HFF-Myc (cell line): ENCODE data around the gene PPM1D.
A peak's percentile ranks its signal among the peaks of the same experiment; 100 is the strongest.

Source experiments
- DNase-seq: peaks from one replicate; pipeline ENCODE4 v3.0.0-alpha.2; 2011; ENCODE audit warnings: low read depth; ENCODE audit errors: extremely low read depth
- H3K4me3 ChIP-seq: replicated peaks from 2 replicates; pipeline ENCODE4 v1.5.1; 2011; ENCODE audit warnings: low read depth, mild to moderate bottlenecking, control low read depth, low read length
- TF ChIP-seq, protein P1 (sequence below): IDR thresholded peaks from 2 replicates; pipeline ENCODE4 v1.5.1; 2012; ENCODE audit warnings: mild to moderate bottlenecking, low read depth, low read length, control low read depth; ENCODE audit errors: missing control alignments

PPM1D gene

DNA sequence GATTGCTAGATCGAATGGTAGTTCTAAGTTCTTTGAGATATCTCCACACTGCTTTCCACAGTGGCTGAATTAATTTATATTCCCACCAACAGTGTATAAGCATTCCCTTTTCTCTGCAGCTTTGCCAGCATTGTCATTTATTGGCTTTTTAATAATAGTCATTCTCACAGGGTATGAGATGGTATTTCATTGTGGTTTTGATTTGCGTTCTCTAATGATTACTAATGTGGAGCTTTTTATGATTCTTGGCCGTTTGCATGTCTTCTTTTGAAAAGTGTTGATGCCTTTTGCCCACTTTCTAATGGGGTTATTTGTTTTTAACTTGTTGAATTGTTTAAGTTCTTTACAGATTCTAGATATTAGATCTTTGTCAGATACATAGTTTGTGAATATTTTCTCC lies 41.1 kb downstream of the PPM1D start:
- no peak for DNase-seq
- TF ChIP-seq, protein P1, sequence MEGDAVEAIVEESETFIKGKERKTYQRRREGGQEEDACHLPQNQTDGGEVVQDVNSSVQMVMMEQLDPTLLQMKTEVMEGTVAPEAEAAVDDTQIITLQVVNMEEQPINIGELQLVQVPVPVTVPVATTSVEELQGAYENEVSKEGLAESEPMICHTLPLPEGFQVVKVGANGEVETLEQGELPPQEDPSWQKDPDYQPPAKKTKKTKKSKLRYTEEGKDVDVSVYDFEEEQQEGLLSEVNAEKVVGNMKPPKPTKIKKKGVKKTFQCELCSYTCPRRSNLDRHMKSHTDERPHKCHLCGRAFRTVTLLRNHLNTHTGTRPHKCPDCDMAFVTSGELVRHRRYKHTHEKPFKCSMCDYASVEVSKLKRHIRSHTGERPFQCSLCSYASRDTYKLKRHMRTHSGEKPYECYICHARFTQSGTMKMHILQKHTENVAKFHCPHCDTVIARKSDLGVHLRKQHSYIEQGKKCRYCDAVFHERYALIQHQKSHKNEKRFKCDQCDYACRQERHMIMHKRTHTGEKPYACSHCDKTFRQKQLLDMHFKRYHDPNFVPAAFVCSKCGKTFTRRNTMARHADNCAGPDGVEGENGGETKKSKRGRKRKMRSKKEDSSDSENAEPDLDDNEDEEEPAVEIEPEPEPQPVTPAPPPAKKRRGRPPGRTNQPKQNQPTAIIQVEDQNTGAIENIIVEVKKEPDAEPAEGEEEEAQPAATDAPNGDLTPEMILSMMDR = no peak
- no peak overlapping the region for H3K4me3 ChIP-seq

DNA sequence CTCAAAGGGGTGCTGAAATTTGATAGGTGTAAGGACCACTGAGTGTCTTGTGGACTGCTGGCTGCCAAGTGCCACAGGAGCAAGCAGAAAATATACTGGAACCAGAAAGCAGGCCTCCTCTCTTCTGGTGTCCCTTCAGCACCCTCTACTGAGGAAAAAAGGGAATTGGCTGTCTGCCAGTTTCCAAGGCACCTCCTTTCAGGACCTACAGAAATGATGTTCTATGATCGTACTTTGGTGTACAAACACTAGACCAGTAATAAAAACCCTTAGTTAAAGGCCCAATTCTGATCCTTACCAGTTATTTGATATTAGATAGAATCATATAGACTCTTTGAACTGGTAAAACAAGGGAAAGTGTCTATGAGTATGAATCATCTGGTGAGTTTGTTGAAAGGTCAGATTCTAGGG lies 41.8 kb downstream of the PPM1D start:
- TF ChIP-seq, protein P1 = peak; percentile 40
- no peak overlapping the region for H3K4me3 ChIP-seq
- DNase-seq = peak; percentile 51

DNA sequence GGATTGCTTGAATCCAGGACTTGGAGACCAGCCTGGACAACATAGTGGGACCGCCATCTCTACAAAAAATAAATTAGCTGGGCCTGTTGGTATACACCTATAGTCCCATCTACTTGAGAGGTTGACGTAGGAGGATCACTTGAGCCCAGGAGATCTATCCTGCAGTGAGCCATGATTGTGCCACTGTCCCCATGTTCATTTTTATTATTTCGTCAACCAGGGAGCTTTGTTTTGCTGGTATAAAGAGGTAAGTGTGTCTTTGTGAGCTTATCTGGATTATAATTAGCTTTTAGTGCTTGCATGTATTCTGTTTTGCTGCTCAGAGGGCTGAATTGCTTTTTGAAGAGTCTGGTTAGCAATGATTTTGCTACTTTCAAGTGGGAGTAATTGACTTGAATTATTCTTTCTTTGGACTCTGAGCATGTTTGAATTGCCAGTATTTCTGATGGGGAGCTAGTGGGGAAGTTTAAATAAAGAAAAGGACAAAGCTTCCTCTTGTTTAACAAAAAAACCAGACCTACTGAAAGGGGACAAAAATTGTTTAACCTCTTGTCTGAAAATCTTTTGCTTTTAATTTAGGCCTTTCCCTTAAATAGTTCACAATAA lies 46.0 kb downstream of the PPM1D start:
- no peak overlapping the region for H3K4me3 ChIP-seq
- TF ChIP-seq, protein P1 = no peak
- DNase-seq = no peak

DNA sequence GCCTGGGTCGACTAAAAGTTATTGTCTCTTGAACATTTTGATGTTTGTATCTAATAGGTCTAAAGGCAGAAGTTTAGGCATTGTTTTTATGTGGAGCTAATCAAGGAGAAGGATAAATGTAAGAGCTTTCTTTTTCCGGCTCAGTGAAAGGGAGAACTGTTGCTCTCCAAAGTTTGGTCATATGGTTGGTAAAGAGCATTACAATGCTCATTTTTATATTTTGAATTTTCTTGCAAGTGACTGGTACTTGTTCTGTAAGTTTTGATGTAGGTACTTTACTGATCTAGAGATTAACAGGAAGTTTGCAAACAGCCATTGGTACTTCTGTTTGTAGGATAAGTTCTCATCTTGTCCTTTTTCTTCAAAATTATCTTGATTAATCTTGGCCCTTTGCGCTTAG lies 46.7 kb downstream of the PPM1D start:
- TF ChIP-seq, protein P1 = no peak
- no peak overlapping the region for H3K4me3 ChIP-seq
- no peak for DNase-seq

DNA sequence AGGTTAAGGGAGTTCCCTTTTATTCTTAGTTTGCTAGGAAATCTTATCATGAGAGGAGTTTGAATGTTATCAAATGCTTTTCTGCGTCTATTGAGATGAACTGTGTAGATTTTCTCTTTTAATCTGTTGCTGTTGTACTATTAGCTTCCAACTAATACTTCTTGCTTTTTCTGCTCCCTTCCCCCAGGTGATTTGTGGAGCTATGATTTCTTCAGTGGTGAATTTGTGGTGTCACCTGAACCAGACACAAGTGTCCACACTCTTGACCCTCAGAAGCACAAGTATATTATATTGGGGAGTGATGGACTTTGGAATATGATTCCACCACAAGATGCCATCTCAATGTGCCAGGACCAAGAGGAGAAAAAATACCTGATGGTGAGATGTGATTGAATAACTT lies 47.7 kb downstream of the PPM1D start:
- H3K4me3 ChIP-seq = no peak overlapping the region
- DNase-seq = no peak
- TF ChIP-seq, protein P1 = no peak

DNA sequence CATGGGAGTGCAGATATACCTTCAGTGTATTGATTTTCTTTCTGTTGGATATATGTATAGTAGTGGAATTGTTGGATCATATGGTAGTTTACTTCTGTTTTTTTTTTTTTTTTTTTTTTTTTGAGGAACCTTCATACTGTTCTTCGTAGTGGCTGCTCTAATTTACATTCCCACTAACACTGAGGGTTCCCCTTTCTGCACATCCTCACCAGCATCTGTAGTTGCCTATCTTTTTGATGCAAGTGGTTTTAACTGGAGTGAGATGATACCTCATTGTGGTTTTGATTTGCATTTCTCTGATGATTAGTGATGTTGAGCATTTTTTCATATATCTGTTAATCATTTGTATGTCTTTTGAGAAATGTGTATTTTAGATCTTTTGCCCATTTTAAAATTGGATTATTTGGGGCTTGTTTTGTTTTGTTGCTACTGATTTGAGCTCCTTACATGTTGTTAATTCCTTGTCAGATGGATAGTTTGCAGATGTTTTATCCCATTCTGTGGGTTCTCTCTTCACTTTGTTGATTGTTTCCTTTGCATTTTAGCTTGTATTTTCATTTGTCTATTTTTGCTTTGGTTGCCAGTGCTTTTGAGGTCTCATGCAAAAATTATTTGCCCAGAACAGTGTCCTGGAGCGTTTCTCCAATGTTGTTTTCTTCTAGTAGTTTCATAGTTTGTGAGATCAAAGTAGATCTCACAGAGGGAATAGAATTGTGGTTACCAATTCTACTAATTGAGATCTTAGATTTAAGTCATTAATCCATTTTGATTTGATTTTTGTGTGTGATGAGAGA lies 52.7 kb downstream of the PPM1D start:
- DNase-seq = no peak
- TF ChIP-seq, protein P1 = no peak
- H3K4me3 ChIP-seq = no peak overlapping the region

DNA sequence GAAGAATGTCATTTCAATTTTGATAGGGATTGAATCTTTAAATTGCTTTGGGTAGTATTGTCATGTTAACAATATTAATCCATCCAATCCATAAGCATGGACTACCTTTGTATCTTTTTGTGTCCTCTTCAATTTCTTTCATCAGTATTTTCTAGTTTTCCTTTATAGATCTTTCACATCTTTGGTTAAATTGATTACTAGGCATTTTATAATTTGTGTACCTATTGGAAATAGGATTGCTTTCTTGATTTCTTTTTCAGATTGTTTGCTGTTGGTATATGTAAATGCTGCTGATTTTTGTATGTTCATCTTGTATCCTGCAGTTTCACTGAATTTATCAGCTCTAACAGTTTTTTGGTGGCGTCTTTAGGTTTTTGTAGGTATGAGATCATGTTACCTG lies 53.6 kb downstream of the PPM1D start:
- DNase-seq = no peak
- TF ChIP-seq, protein P1 = no peak
- no peak overlapping the region for H3K4me3 ChIP-seq
